PC-9 (cell line): ENCODE data around the gene MBNL3. TPM values are rescaled to one million over a fixed set of nuclear protein-coding genes. Genes with fewer than 3 reads are reported as not detected.

ENCODE experiments used
- BruUV-seq: library from RNA; stranded (reverse); fragments of 400-500 nt; replicated peaks from 2 replicates; lab custom pipeline; 2021; lab: Mats Ljungman, UMichigan
- CTCF ChIA-PET: fragments of 300-600 bp; sonication (Branson Sonifier 250); formaldehyde crosslinking; loops from one replicate; lab custom pipeline; 2022; ENCODE audit warnings: antibody characterized with exemption; lab: Charles Lee
- POLR2A ChIA-PET: fragments of 300-600 bp; sonication (Branson Sonifier 250); formaldehyde crosslinking; loops from one replicate; lab custom pipeline; 2022; ENCODE audit warnings: antibody characterized with exemption; ENCODE audit not compliant: unreplicated experiment; lab: Charles Lee
- DNase-seq, 2 experiments: peaks; one replicate each; pipeline versions ENCODE4 v3.0.0 to v3.0.0-alpha.2; 2015 to 2022; ENCODE audit warnings: mixed read lengths in 1 of 2
- H2AFZ ChIP-seq: fragments of 200-600 bp; sonication (generic); 2 replicates; pipeline ENCODE4 v1.8.1; 2017; ENCODE audit warnings: antibody characterized with exemption
- H3F3A ChIP-seq: fragments of 200-600 bp; sonication (generic); 2 replicates; pipeline ENCODE4 v1.8.1; 2017; ENCODE audit warnings: antibody characterized with exemption, mild to moderate bottlenecking, low read depth; ENCODE audit not compliant: insufficient read depth
- H3K27ac ChIP-seq: fragments of 200-600 bp; sonication (generic); 2 replicates; pipeline ENCODE4 v1.6.1; 2016; ENCODE audit warnings: mixed run types
- H3K27me3 ChIP-seq: fragments of 200-600 bp; sonication (generic); 2 replicates; pipeline ENCODE4 v1.6.1; 2016; ENCODE audit warnings: low read depth, mixed run types; ENCODE audit not compliant: insufficient read depth
- H3K36me3 ChIP-seq: fragments of 200-600 bp; sonication (generic); 2 replicates; pipeline ENCODE4 v1.6.1; 2016; ENCODE audit warnings: low read depth, mixed run types
- H3K4me1 ChIP-seq: fragments of 200-600 bp; sonication (generic); replicated peaks from 2 replicates; pipeline ENCODE4 v1.6.1; 2016; ENCODE audit warnings: mixed run types; ENCODE audit not compliant: insufficient read depth
- H3K4me2 ChIP-seq: fragments of 200-600 bp; sonication (generic); 2 replicates; pipeline ENCODE4 v1.6.1; 2017; ENCODE audit warnings: mixed run types
- H3K4me3 ChIP-seq: fragments of 200-600 bp; sonication (generic); 2 replicates; pipeline ENCODE4 v1.6.1; 2016; ENCODE audit warnings: mixed run types
- H3K79me2 ChIP-seq: fragments of 200-600 bp; sonication (generic); 2 replicates; pipeline ENCODE4 v1.6.1; 2017; ENCODE audit warnings: low read depth, mixed run types
- H3K9me2 ChIP-seq: fragments of 200-600 bp; sonication (generic); 2 replicates; pipeline ENCODE4 v1.8.1; 2017; ENCODE audit warnings: mild to moderate bottlenecking; ENCODE audit not compliant: insufficient read depth
- H3K9me3 ChIP-seq: fragments of 200-600 bp; sonication (generic); 2 replicates; pipeline ENCODE4 v1.8.1; 2016; ENCODE audit warnings: low read depth; ENCODE audit not compliant: insufficient read depth
- H4K20me1 ChIP-seq: fragments of 200-600 bp; sonication (generic); 2 replicates; pipeline ENCODE4 v1.8.1; 2017; ENCODE audit not compliant: insufficient read depth
- EZH2 ChIP-seq: fragments of 200-600 bp; sonication (generic); IDR thresholded peaks from 2 replicates; pipeline ENCODE4 v1.8.0; 2017; ENCODE audit warnings: antibody characterized with exemption, low read depth
- intact Hi-C: fragments of 100-400 bp; cut with micrococcal nuclease; formaldehyde crosslinking; loops from one replicate; pipeline ENCODE4 v1.10.0; 2022; ENCODE audit not compliant: unreplicated experiment
- total RNA-seq: library from RNA; stranded (reverse); gene quantifications from 2 replicates; pipeline ENCODE4 v1.2.3, GENCODE V29; 2021
- TF ChIP-seq, protein P1 (sequence below): fragments of 200-600 bp; sonication (generic); conservative IDR thresholded peaks from 2 replicates; pipeline ENCODE4 v1.6.1; 2017; ENCODE audit warnings: mixed run types, antibody characterized with exemption, mild to moderate bottlenecking, moderate library complexity

MBNL3 gene
- total RNA-seq, 1 experiment from 2014 or later, result 36.1 TPM

DNA sequence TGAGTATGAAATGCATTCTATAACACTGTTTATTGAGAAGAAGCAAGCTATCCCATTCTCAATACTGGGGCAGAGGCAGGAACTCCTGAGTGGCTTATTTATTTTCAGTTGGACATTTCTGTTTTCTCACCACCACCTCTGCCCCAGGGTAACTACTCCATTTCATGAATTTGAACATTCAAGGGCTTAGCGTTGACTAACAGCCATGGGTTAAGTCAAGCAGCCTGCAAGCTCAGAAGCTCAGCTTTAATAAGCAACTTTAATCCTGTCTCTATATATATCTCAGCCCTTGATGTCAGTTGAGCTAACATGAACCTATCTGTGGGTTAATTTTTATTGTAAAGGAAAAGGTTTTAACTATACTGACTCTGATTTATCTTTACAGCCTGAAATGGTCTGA, 93.8 kb downstream of the MBNL3 start:
- Histone ChIP-seq H3F3A (0 out of 2 replicates have a peak, but pooled peaks cover 9% of the 10 kb centered on the region), H3K4me1 (no peaks in the 10 kb centered on the region; the same call in 1 of the 2 replicates), H3K36me3 (no peaks in the 10 kb centered on the region), H3K27me3 (no peaks in the 10 kb centered on the region), H3K27ac (no peak overlapping the region), H3K9me3 (no peaks in the 10 kb centered on the region), H3K79me2 (no peaks in the 10 kb centered on the region), H3K9me2 (no peaks in the 10 kb centered on the region), H4K20me1 (no peaks in the 10 kb centered on the region), H3K4me3 (no peak overlapping the region), H2AFZ (no peak overlapping the region), H3K4me2 (no peak overlapping the region)
- BruUV-seq, result no TSS peak
- POLR2A ChIA-PET, result interaction anchor here (0.6 kb wide), 1 partner anchor 1043 kb away, joined by 3 read pairs; no protein-coding TSS in a partner anchor
- intact Hi-C loops, result no loop called here
- DNase-seq, result no peak
- TF ChIP-seq EZH2, result no peak
- TF ChIP-seq, protein P1, sequence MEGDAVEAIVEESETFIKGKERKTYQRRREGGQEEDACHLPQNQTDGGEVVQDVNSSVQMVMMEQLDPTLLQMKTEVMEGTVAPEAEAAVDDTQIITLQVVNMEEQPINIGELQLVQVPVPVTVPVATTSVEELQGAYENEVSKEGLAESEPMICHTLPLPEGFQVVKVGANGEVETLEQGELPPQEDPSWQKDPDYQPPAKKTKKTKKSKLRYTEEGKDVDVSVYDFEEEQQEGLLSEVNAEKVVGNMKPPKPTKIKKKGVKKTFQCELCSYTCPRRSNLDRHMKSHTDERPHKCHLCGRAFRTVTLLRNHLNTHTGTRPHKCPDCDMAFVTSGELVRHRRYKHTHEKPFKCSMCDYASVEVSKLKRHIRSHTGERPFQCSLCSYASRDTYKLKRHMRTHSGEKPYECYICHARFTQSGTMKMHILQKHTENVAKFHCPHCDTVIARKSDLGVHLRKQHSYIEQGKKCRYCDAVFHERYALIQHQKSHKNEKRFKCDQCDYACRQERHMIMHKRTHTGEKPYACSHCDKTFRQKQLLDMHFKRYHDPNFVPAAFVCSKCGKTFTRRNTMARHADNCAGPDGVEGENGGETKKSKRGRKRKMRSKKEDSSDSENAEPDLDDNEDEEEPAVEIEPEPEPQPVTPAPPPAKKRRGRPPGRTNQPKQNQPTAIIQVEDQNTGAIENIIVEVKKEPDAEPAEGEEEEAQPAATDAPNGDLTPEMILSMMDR, result no peak
- CTCF ChIA-PET, result no interaction called here

DNA sequence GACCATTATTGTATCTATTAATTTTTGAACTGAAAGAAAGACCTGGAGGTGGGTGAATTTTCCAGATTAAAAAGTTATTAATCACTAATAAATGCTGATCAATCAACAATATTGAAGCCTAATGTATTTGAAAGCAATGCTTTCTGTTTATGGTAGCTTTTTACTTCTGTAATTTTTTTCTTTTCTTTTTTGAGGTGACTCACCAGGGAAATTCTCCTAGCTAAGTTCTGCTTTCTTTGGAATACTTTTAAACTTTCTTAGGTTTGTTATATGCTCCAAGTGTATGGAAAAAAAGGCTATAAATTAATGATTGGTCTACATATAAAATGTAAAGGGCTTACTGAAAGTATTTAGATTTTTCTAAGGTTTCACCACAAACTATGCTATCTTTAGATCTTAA, 94.2 kb downstream of the MBNL3 start:
- Histone ChIP-seq H3K9me2 (no peaks in the 10 kb centered on the region), H3K4me1 (no peaks in the 10 kb centered on the region; the same call in 1 of the 2 replicates), H3K9me3 (no peaks in the 10 kb centered on the region), H3F3A (0 out of 2 replicates have a peak, but pooled peaks cover 9% of the 10 kb centered on the region), H2AFZ (no peak overlapping the region), H3K36me3 (no peaks in the 10 kb centered on the region), H3K4me2 (no peak overlapping the region), H4K20me1 (no peaks in the 10 kb centered on the region), H3K27ac (no peak overlapping the region), H3K27me3 (no peaks in the 10 kb centered on the region), H3K4me3 (no peak overlapping the region), H3K79me2 (no peaks in the 10 kb centered on the region)
- TF ChIP-seq EZH2, result no peak
- TF ChIP-seq, protein P1, result no peak
- no TSS peak for BruUV-seq
- DNase-seq, result no peak
- POLR2A ChIA-PET, result no interaction called here
- CTCF ChIA-PET, result no interaction called here
- intact Hi-C loops, result no loop called here

DNA sequence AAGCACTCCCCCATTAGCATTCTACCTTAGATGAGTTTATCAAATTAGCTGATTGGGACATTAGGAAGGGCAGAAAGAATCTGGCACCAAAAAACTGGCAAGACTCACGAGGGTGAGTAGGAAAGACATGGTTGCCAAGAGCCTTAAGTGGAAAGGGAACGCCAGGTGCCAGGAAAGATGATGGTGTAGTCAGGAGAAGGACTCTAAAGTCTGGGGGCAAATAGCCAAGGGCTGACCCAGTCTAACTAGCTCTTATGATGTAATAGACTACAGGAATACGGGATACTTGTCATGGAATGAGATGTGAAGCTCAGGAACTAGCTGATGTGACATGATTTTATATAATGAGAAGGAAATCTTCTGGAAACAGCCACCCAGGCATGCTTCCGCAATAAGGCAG, 94.8 kb downstream of the MBNL3 start:
- H3K36me3 ChIP-seq, result no peaks in the 10 kb centered on the region
- H3K27me3 ChIP-seq, result no peaks in the 10 kb centered on the region
- H3K4me2 ChIP-seq, result no peak overlapping the region
- intact Hi-C loops, result no loop called here
- no peak for DNase-seq
- ChIA-PET CTCF (no interaction called here), POLR2A (no interaction called here)
- H3K79me2 ChIP-seq, result no peaks in the 10 kb centered on the region
- no peaks in the 10 kb centered on the region for H3K9me3 ChIP-seq
- no TSS peak for BruUV-seq
- no peaks in the 10 kb centered on the region; the same call in 1 of the 2 replicates for H3K4me1 ChIP-seq
- no peak overlapping the region for H3K4me3 ChIP-seq
- no peaks in the 10 kb centered on the region for H4K20me1 ChIP-seq
- TF ChIP-seq EZH2, result no peak
- TF ChIP-seq, protein P1, result no peak
- H3F3A ChIP-seq, result 0 out of 2 replicates have a peak, but pooled peaks cover 9% of the 10 kb centered on the region
- no peaks in the 10 kb centered on the region for H3K9me2 ChIP-seq
- no peak overlapping the region for H2AFZ ChIP-seq
- H3K27ac ChIP-seq, result no peak overlapping the region
